GM15510 (cell line): Measurements from ENCODE around the gene GSG1L2.

Experiments used
- POLR2A ChIP-seq: IDR thresholded peaks from 3 replicates; pipeline ENCODE4 v1.6.1; 2011; ENCODE audit warnings: borderline replicate concordance; ENCODE audit not compliant: insufficient read length; ENCODE audit errors: extremely low read depth

Gene GSG1L2

DNA sequence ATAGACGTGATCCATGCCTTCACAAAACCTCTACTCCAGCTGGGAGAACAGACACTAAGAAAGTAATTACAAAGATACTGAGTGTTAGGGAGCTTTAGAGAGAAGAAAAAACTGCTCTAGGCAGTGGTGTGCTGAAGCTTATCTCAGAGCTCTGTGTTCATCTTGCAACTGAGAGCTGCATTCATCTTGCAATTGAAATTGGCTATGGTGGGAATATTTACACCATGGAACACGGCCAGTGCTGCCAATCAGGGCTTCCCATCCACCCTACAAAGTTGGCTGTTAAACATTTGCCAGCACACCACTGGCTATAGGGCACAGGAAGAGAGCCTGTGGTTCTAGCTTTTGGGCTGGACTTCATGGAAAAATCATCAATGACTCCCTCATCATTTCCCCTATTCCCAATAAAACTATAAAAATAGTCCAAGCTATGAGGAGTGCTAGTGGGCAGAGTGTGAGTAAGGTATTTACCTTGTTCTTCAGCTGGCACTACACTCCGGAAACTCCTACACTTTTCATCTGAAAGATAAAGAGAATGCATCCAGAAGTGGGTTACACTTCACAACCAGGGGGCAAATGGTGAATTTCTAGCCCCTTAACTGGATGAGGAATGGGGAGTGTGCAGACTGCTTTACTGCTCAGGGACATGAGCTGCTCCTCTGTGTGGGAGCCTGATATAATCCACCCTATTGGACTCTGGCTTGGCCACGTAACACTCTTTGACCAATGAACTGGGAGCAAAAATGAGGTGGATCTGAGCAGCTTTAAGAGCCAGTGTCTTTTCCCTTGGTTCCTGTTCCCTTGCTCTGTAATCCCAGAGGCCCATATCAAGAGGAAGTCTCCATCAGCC lies 11.6 kb downstream of the GSG1L2 start:
- TF ChIP-seq POLR2A: no peak

DNA sequence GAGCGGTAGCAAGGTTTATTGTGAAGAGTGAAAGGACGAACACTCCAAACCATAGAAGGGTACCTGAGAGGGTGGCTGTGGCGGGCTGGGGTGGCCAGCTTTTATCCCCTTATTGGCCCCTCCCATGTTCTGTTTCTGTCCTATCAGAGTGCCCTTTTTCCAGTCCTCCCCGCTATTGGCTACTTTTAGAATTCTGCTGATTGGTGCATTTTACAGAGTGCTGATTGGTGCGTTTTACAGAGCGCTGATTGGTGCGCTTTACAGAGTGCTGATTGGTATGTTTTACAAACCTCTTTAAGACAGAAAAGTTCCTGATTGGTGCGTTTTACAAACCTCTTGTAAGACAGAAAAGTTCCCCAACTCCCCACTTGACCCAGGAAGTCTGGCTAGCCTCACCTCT lies 12.5 kb downstream of the GSG1L2 start:
- TF ChIP-seq POLR2A: no peak

DNA sequence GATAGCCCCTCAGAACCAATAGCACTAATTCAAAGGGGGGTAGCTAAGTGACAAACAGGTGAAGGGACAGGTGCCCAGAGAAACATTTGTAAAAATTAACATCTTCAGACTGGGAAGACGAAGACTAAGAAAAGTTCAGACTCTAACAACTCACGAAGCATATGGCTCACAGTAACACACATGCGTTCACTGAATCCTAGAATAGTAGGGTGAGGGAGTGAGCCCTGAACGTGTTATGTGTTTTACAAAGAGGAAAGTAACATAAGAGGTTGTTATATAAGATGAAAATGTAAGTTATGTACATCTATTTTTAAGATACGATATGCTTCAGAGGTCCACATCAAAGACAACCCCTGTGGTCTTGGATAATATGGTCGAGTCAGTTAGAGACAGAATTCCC lies 15.2 kb downstream of the GSG1L2 start:
- no peak for TF ChIP-seq POLR2A

DNA sequence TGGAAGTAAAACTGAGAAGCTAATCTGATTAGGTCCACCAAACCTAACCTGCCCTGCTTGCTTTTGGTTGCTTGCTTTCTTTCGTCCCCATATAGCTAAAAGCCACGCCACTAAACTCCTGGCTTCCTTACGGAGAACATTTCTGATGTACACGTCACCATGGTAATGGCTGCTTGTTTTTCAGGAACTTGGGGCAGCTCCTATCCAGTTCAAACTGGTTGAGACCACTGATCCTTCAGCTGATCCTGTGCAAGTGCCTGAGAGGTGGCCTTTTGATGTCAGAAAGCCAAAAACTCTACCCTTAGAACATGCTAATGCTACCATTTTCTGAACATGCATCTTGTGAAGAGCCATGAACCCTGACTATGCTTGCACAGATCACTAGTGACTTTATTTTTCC lies 16.1 kb downstream of the GSG1L2 start:
- TF ChIP-seq POLR2A: no peak

DNA sequence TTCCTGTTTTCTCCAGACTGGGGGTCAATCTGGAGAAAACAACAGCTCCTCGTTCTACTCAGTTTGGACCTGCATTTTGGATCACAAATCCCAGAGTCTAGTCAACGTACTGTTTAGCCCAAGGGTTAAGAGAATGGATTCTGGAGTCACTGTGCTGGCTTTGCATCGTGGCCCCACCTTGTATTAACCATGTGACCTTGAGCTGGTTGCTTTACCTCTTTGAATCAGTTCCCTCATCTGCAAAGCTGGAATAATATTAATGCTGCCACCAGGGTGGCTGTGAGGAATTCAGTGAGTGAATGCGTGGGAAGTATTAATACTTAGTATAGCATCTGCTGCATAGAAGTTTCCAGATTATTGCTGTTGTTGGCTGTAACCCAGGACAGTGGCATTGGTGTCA lies 19.2 kb downstream of the GSG1L2 start:
- TF ChIP-seq POLR2A: no peak

DNA sequence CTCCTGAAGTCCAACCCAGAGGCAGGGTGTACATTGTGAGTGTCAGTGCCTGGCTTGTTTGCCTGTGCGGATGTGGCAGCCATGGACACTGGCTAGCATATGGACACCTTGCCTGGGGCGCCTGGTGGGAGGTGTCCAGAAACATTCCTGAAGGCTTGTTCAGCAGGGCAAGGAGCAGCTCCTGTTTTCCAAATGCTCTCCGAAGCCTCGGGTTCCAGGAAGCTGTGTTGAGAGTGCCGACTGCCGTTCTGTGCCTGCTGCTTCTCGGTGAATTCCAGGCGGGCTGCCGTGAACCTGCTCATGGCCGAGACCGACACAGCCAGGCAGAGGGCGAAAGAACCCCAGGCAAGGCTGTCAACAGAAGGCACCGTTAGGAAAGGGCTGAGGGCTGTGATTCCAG lies 19.6 kb downstream of the GSG1L2 start:
- no peak for TF ChIP-seq POLR2A

DNA sequence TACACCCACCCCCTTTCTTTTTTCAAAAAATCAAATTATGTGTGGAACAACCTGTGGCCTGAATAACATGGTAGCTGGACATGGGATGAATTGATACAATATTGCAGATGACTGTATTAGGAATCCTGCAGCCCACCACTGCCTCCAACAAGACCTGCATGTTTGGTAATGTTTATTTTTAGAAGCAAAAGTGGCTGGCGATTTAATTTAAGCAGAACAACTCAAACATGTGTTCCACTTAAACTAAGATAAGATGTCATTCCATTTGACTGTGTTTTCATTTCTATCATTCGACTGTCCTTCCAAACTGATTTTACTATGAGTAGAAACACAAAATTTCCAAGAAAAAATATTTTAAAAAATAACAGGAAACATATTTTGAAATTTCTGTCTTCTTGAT lies 20.4 kb downstream of the GSG1L2 start:
- TF ChIP-seq POLR2A: no peak

DNA sequence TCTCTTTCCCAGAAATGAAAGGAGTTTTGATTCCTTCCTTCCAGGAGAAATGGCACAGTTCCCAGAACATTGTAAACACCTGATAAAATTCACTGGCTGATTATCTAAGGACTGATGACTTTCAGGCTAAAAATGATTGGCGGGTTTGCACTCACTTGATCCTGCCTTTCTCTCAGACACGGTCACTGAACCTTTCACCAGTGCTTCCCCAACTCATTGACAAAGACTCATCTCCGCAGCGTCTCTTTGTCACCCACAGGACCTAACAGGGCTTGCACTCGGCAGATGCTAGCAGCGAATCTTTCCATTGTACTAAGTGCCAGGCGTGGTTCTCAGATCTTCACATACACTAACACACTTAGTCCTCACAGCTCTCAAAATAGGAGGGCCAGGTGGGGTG lies 23.2 kb downstream of the GSG1L2 start:
- no peak for TF ChIP-seq POLR2A

DNA sequence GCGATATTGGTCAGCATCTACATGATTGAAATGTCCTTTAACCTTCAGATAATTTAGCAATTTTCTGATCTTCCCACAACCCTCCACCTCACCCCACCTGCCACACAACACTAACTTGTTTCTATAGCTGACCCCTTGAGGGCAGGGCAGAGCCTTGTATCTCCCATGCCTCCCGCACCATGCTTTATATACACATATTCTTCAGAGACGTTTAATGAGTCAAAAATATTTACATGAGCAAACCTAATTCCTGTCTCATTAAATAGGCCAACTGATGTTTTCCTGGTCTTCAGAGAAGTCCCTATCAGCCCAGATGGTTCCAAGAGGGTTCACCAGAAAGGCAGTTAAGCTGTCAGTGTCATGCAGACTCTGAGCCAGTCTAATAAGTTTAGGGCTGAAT lies 23.9 kb downstream of the GSG1L2 start:
- TF ChIP-seq POLR2A: no peak

DNA sequence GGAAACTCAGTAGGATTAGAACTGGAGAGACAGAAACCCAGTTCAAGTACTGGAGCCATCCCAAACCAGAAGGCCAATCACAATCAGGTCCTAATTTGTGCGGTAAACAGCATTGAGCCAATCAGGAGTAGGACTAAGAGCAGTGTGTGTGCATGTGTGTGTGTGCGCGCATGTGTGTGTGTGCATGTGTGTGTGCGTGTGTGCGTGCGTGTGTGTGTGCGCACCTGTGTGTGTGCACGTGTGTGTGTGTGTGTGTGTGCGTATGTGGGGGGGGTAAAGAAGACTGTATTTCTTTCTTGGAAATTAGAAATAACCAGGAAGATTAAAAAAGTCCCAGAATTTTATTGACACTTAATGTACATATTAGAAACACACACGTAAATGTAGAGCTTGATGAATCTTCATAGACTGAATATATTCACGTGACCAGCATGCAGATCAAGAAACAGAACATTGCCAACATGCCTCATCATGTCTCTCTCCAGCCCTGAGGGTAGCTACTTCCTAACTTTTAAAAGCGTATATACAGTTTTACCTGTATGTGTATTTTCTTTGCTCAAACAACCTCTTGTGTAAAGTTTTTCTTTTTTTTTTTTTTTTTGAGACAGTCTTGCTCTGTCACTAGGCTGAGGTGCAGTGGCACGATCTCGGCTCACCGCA lies 29.6 kb downstream of the GSG1L2 start:
- no peak for TF ChIP-seq POLR2A

DNA sequence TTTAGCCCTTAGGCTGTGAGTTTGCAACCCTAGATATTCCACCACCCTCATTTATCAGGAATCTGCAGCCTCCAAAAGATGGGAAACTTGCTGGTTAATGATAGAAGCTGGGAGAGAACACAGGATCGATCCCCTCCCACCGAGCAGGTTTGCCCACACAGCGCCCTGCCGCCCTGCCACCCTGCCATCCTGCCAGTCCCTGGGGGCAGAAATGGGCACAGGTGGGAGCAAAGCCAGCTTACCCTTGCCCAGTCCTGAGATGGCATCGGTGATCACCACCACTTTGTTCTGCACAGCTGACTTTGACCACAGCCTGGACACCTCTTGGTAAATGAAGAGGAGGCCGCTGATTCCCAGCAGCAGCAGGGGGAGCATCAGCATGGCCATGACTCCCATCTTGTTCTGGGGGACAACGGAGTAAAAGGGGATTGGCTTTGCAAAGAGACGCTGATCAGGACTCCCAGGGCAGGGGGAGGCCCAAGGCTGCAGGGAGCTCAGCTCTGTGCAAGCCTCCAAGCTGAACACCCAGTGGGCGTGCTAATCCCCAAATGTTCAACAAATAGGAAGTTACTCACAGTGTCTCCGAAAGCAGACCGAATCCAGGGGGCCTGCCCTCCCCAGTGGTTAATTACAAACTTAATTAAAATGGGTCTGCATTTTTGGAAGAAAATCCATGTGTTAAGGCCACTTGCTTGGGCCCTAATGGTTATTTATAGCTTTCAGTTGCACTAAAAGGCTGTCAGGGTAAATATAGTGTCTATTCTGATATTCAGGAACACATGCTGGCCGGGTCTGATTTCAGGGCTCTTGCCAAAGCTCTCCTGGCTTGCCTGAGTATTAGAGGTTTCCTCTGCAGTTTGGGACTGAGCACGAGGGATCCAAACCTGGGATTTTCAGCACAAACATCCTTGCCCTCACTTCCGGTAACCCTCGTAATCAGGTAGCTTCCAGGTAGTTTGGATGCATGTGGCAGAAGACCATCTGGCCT lies 30.7 kb downstream of the GSG1L2 start, which contains the start of gene DHRS7C:
TSS of gene DHRS7C (minus strand) at position 704 of the 988 bp plus-strand sequence. CDS start at position 396, 308 bp downstream.
- no peak for TF ChIP-seq POLR2A

DNA sequence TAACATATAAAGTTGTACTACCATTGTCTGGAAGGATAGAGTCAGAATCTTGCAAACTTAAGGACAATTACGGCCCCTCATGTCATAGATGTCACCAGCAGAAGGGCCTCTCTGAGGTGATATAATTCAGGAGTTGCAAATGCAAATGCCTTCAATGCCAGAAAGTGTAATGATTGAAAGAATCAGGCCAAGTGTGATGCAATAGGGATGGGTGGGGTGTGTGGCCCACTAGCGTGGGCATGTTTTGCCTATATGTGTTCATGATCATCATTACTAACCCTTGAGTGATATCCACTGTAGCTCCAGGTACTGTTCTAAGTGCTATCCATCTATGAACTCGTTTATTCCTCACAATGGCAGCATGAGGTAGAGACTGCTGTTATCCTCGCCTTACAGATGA lies 31.6 kb downstream of the GSG1L2 start:
- no peak for TF ChIP-seq POLR2A

DNA sequence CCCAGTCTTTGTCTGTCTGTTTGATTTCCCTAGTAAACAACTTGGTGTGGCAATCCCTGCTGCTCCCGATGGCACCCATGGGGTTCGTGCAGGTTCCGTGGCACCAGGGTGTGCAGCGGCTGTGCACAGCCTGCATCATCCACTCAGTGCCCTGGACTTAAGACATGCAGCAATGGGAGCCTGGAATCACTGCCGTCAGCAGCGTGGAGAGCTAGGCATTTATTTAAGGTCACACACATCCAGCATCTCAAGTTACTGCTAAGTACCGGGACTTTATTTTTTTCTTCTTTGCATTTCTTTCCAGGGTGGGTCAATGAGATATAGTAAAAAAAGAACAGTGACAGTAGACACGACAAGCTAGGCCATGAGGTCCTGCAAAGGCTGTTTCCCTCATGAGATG lies 33.3 kb downstream of the GSG1L2 start:
- no peak for TF ChIP-seq POLR2A

DNA sequence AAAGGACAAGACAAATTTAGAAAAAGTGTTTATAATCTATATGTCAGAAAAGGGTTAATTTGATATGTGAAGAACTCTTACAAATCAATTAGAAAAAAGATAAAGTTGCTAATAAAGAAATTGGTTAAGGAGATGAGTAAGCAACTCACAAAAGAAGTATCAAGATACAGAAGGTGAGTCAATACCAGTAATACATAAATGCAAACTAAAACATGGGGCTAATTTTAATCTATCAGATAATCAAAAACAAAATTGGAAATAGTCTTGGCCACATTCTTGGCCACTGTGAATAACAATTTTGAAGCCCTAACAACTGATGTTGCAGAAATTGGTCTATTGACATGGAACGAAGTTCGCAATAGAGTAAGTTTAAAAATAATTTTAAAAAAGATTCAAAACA lies 37.3 kb downstream of the GSG1L2 start:
- TF ChIP-seq POLR2A: no peak

DNA sequence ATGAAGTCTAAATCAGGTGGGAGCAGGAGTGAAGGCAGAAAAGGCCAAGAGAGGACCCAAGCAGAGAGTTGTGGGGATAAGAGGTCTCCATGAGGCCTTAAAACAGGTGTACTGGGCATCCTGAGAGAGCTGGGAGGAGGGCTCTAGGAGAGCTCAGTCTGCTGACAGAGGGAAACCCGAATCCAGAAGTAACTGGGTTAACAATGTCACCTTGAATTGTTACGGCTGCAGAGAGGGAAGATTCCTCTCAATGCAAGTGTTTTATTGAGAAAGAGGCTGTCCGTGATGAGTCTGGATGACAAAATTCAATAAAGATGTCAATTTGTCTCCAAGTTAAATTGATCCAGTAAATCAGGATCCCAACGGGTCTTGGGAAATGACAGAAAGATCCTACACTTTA lies 38.8 kb downstream of the GSG1L2 start:
- TF ChIP-seq POLR2A: no peak
